Measurements from ENCODE around the gene RBBP8NL. TPM values are rescaled to one million over a fixed set of nuclear protein-coding genes. Genes with fewer than 3 reads are reported as not detected.
"Not testable (repeated sequence)": the region's sequence is repeated elsewhere in the genome, so short reads cannot be mapped to it uniquely, and the experiment has no call there.

Gene RBBP8NL
- total RNA-seq, 2 experiments from 2014 or later = not detected

DNA sequence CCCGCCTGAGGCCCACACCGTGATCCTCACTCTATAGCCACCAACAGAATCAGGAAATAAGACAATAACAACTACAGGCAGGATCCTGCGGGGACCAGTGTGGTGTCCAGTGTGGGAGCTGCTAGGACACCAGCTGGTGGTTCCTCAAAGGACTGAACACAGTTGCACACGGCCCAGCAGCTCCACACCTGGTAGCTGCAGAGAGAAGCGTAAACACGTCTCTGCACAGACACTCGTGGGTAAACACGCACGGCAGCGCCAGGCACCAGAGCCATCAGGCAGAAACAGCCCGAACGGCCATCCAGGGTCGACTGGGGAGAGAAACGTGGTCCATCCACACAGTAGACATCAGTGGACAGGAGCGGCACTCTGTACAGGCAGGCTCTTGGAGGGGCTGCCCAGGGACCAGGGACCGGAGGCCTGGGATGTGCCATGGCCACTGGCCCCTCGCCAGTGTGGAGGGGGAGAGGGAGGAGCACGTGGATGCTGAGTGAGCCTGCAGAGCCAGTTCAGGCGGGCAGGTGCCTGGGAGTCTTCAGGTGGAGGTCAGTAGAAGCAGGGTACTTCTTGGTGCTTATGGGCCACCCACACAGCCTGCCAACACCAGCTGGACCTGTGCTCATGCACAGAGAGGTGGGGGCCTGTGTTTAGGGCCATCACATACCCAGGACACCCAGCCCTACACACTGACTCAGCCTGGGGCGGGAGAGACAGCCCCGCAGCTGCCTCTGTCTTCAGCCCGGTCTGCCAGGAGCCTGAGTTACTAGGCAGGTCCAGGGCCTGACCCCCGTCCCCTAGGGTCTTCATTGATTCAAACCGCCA, 52.8 kb downstream of the RBBP8NL start:
- intact Hi-C loops (cut with DNase I, micrococcal nuclease) = no loop called here
- Histone ChIP-seq H3K4me3 (ENCODE audit: low read length) (no peak overlapping the region), H3K4me1 (ENCODE audit: insufficient read depth, low read length) (no peaks in the 10 kb centered on the region), H3K27me3 (ENCODE audit: control insufficient read depth in 1 of 2, insufficient read depth in 2 of 2, low read length in 2 of 2) (peaks cover 5 to 8% of the 10 kb centered on the region in 2 experiments), H3K27ac (ENCODE audit: low read depth in 1 of 2, low read length in 2 of 2) (no peak overlapping the region), H3K36me3 (ENCODE audit: insufficient read depth, low read length) (no peaks in the 10 kb centered on the region), H3K9me3 (ENCODE audit: control insufficient read depth in 1 of 2, insufficient read depth in 1 of 2, low read length in 2 of 2) (no peaks in the 10 kb centered on the region)
- POLR2A ChIA-PET = interaction anchor here (1.5 kb wide), 1 partner anchor 12 kb away, joined by 5 read pairs; the partner anchor contains the start of gene RPS21
- Mint-ChIP-seq H3K27ac (no peak overlapping the region), H3K36me3 (ENCODE audit: low read depth) (no peaks in the 10 kb centered on the region), H3K27me3 (peaks cover 5% of the 10 kb centered on the region), H3K9me3 (no peaks in the 10 kb centered on the region), H3K4me1 (ENCODE audit: low read depth) (no peaks in the 10 kb centered on the region), H3K4me3 (no peak overlapping the region)
- ATAC-seq (ENCODE audit: poor library complexity) (no peak), DNase-seq (no peak)
- TF ChIP-seq, protein P1, sequence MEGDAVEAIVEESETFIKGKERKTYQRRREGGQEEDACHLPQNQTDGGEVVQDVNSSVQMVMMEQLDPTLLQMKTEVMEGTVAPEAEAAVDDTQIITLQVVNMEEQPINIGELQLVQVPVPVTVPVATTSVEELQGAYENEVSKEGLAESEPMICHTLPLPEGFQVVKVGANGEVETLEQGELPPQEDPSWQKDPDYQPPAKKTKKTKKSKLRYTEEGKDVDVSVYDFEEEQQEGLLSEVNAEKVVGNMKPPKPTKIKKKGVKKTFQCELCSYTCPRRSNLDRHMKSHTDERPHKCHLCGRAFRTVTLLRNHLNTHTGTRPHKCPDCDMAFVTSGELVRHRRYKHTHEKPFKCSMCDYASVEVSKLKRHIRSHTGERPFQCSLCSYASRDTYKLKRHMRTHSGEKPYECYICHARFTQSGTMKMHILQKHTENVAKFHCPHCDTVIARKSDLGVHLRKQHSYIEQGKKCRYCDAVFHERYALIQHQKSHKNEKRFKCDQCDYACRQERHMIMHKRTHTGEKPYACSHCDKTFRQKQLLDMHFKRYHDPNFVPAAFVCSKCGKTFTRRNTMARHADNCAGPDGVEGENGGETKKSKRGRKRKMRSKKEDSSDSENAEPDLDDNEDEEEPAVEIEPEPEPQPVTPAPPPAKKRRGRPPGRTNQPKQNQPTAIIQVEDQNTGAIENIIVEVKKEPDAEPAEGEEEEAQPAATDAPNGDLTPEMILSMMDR (IDR thresholded peaks at IDR 0.05) = no peak
- CTCF ChIA-PET = no interaction called here

DNA sequence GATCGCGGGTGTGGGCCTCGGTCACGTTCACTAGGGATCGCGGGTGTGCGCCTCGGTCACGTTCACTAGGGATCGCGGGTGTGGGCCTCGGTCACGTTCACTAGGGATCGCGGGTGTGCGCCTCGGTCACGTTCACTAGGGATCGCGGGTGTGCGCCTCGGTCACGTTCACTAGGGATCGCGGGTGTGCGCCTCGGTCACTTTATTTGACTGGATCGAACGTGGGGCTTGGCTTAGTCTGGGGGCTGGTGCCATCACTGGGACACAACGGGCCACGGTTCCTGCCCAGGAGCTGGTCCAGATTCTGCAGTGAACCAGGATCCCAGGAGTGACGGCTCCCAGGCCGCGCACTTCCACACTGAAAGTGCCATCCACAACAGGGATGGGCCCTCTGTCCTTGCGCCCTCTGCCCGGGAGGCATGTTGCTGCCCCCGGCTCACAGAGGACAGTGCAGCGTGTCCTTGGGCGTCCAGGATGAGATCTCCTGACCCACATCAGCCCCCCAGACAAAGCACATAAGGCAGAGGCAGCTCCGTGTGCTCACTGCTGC, 53.6 kb downstream of the RBBP8NL start:
- CTCF ChIA-PET; H3K4me3 Mint-ChIP-seq; H3K4me1 ChIP-seq (ENCODE audit: insufficient read depth, low read length); ATAC-seq (ENCODE audit: poor library complexity); H3K27ac ChIP-seq (ENCODE audit: low read depth in 1 of 2, low read length in 2 of 2); H3K27ac Mint-ChIP-seq; DNase-seq; intact Hi-C loops (cut with DNase I, micrococcal nuclease); H3K4me1 Mint-ChIP-seq (ENCODE audit: low read depth); H3K36me3 ChIP-seq (ENCODE audit: insufficient read depth, low read length); H3K27me3 Mint-ChIP-seq; H3K9me3 Mint-ChIP-seq; H3K9me3 ChIP-seq (ENCODE audit: control insufficient read depth in 1 of 2, insufficient read depth in 1 of 2, low read length in 2 of 2); H3K4me3 ChIP-seq (ENCODE audit: low read length); POLR2A ChIA-PET; H3K36me3 Mint-ChIP-seq (ENCODE audit: low read depth): not testable (repeated sequence)
- H3K27me3 ChIP-seq (ENCODE audit: control insufficient read depth in 1 of 2, insufficient read depth in 2 of 2, low read length in 2 of 2) = peaks cover 11 to 13% of the 10 kb centered on the region in 2 experiments

DNA sequence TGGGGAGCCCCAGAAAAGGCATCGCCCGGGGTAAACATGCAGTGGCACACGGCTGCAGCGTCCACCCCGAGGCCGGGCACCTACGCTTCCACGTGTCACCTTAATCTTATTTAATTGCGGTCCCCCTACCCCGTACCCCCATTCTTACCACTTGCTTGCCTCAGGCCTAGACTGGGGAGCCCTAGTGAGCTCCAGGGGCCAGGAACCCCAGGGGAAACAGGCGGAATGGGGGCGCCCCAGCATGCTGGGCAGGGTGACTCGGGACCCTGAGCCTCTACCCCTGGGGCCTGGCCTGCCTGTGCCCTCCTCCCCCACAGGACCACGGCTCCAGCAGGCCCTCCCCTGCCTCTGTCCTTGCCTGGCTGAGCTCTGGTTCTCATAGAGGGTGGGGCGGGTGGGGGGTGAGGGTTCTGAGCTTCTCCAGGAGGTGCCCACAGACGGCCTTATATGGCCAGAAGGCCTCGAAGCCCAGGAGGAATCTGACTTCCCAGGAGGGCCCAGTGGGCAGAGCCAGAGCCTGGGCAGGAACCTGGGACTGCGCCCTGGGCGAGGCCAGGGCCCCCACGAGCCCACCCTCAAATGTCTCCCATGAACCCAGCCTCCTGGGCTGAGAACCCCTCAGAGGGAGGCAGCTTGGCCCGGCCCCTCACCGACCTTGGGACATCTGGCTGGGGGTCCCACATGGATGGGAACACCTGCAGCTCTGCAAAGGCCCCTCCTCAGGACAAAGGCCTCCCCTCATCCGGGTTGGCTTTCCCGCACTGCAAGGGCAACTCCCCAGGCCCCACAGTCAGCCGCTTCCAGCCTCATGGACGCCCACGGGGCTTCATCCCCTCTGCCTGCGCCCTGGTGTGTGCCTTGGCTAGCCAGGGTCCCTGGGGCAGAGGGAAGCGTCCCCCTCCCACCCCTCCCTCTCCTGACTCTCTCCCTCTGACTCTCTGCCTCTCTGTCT, 55.0 kb downstream of the RBBP8NL start:
- CTCF ChIA-PET = no interaction called here
- intact Hi-C loops (cut with DNase I, micrococcal nuclease) = no loop called here
- Mint-ChIP-seq H3K27me3 (peaks cover 20% of the 10 kb centered on the region), H3K4me1 (ENCODE audit: low read depth) (peaks cover 4% of the 10 kb centered on the region), H3K36me3 (ENCODE audit: low read depth) (no peaks in the 10 kb centered on the region), H3K27ac (no peak overlapping the region), H3K4me3 (no peak overlapping the region), H3K9me3 (no peaks in the 10 kb centered on the region)
- Histone ChIP-seq H3K4me1 (ENCODE audit: insufficient read depth, low read length) (peaks cover 14% of the 10 kb centered on the region), H3K27ac (ENCODE audit: low read depth in 1 of 2, low read length in 2 of 2) (no peak overlapping the region), H3K36me3 (ENCODE audit: insufficient read depth, low read length) (no peaks in the 10 kb centered on the region), H3K9me3 (ENCODE audit: control insufficient read depth in 1 of 2, insufficient read depth in 1 of 2, low read length in 2 of 2) (peaks cover 0 to 13% of the 10 kb centered on the region in 2 experiments), H3K4me3 (ENCODE audit: low read length) (no peak overlapping the region), H3K27me3 (ENCODE audit: control insufficient read depth in 1 of 2, insufficient read depth in 2 of 2, low read length in 2 of 2) (peaks cover 23 to 26% of the 10 kb centered on the region in 2 experiments)
- TF ChIP-seq, protein P1 (IDR thresholded peaks at IDR 0.05) = no peak
- ATAC-seq (ENCODE audit: poor library complexity) = no peak
- DNase-seq = no peak
- POLR2A ChIA-PET = no interaction called here

Measured in CD4-positive, alpha-beta T cell (primary cell).